ENCODE data around the gene UGGT2.
"Not testable (repeated sequence)": the region's sequence is repeated elsewhere in the genome, so short reads cannot be mapped to it uniquely, and the experiment has no call there.

Gene UGGT2

DNA sequence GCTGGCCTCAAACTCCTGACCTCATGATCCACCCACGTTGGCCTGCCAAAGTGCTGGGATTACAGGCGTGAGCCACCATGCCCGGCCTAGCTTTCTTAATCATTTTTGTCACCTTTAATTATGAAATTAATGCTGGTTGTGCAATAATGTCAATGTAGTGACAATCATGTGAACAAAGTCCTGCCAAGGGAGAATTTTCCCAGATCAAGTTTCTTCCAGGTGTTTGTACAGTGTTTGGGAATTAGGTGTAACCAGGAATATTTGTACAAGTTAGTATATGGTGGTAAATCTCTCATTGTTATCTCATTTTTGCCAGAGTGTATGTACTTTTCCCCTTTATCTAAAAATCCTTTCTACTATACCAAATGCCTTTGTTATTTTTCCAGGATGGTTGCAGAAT is 171.1 kb downstream of the UGGT2 start:
- DNase-seq: no peak

DNA sequence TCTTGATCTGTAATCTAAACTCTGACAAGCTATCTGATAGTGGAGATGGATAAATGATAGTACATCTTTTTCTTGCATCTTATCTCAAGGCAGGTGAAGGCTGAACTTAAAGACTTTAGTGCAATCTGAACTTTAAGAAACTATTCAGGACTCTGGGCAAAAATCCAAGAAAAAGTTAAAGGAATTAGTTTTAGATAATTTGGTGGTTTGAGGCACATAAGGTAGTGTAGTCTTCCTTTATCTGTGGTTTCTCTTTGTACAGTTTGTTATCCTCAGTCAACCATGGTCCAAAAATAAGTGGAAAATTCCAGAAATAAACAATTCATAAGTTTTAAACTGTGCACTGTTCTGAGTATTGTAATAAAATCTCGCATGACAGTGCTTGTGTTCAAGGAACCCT is 172.9 kb downstream of the UGGT2 start:
- DNase-seq: no peak

DNA sequence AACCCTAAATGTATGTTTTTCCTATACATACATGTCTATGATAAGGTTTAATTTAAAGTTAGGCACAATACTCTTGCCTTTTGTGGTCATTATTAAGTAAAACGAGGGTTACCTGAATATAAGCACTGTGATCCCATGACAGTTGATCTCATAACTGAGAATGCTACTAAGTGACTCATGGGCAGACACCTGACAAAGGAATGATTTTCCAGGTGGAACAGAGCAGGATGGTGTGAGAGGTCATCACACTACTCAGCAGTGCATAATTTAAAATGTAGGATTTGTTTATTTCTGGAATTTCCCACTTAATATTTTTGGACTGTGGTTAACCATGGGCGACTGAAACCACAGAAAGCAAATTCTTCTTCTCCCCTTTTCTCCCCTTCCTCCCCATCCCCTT is 178.9 kb downstream of the UGGT2 start:
- DNase-seq: no peak

DNA sequence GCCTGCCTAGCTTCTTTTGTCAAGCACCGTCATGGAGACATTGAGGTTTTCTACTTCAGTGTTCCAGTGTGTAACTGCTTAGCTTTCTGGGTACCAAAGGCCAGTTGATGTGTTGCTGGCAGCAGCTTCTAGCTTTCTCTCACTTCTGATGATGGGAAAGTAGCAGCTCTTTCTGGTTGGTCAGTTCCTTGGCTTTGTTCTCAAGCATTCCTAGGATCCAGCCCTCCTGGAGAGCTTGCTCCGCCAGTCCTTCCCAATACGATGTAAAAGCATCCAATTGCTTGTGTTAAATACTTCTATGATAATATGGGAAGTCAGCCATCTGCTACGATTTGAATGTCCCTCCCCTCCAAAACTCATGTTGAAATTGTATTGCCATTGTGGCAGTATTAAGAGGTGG is 182.8 kb downstream of the UGGT2 start:
- no peak for DNase-seq

DNA sequence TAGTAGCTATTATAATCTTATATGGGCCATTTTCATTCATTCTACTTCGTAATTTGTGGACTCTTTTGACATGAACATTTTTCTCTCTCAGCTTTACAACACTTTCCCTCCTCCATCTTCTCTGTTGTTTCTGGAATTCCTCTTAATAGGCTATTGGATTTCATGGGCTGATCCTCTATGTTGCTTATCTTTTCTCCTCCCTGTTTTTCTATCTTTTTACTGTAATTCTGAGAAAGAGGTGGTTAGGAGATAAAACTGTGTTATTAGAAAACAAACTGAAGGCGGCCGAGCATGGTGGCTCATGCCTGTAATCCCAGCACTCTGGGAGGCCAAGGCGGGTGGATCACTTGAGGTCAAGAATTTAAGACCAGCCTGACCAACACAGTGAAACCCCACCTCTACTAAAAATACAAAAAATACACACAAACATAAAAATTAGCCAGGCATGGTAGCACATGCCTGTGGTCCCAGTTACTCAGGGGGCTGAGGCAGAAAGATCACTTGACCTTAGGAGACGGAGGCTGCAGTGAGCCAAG is 188.1 kb downstream of the UGGT2 start:
- DNase-seq: no peak

DNA sequence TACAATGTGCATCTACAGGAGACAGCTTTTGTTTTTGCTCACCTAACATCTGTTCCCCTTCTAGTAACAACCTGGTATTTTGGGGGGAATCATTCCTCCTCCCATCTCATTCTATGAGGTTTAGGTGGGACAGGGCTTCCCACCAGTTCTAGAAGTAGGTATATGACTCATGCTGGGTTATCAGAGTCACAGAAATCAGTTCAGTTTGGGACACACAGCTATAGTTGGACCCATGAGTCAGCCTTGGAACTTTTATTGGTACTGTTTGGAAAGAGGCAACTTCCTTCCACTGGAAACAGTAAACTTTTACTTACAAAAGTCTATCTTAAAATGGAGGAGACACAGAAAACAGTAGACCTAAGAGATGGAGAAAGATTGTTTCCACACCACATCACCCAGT is 190.8 kb downstream of the UGGT2 start:
- no peak for DNase-seq

DNA sequence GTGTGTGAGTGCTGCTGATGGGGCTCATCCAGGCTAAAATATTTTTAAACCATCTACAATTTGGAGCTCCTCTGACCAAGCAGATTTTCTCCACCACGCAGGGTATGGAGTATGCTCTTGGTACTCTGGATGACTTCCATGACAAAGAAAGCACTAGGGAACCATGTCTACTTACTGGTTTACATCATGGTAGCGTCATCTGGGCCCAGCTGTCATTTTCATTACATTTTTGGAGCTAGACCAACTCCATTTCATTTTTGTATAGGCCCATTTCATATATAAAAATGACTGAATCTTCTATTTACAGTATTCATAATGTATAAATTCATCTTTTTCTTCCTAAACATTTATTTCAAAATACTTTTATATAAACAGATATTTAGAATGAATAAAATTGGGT is 191.9 kb downstream of the UGGT2 start:
- no peak for DNase-seq

DNA sequence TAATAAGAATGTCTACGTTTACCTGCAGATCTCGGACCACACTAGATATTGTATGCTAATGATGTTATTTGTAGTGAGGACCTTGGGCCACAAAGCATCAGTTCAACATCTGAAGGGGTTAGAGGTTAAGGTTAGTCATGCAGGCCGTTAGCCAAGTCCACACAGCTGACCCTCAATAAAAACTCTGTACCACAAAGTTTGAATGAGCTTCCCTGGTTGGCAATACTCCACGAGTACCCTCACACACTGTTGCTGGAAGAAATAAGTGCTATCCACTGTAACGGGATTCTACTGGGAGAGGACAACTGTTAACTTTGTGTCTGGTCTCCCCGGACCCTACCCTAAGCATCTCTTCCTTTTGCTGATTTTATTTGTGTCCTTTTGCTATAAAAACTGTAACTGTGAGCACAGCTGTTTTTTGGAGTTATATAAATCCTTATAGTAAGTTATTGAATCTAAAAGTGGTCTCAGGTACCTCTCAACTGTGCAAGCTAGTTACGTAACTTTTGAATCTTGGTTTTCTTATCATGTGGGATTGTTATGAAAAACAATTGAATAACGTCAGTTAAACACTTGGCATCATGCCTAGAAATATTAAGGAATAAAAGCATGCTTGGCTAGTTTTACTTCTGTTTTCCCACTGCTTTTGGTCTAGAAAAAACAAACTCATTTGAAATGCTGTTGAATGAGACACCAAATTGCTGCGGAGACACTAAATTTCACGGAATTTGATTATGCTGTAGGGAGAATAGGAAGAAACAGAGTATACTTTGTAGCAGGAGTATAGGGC is 194.7 kb downstream of the UGGT2 start:
- DNase-seq: no peak

DNA sequence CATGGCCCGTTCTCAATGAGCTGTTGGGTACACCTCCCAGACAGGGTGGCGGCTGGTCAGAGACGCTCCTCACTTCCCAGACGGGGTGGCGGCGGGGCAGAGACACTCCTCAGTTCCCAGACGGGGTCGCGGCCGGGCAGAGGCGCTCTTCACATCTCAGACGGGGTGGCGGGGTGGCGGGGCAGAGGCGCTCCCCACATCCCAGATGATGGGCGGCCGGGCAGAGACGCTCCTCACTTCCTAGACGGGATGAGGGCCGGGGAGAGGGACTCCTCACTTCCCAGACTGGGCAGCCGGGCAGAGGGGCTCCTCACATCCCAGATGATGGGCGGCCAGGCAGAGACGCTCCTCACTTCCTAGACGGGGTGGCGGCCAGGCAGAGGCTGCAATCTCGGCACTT is 207.5 kb downstream of the UGGT2 start:
- DNase-seq: not testable (repeated sequence)

DNA sequence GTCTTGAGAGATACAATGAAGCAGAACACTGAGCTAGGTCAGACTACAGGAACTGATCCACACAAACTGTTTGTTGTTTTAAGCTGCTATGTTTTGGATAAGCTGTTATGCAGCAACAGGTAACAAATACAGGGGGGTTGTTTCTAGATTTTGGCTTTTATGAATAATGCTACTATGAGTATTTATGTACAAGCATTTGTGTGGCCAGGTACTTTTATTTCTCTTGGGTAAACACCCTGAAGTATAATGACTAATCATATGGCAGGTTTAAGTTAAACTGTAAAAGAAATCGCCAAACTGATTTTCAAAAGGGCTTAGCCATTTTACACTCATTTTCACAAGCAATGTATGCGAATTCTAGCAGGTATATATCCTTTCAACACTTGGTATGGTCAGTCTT is 210.3 kb downstream of the UGGT2 start:
- DNase-seq: no peak

DNA sequence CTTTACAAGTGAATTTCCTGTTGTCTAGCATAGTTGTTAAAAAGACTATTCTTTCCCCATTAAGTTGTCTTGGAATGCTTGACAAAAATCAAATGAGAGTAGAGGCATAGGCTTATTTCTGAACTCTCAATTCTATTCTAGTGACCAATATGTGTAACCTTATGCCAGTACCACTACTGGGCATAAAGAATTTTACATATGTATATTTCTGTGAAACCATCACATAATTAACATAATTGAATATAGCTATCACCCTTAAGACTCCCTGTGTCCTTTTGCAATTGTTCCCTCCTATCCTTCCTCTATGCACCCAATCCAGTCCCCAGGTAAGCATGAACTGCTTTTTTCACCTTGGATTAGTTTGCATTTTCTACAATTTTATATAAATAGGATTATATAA is 211.3 kb downstream of the UGGT2 start:
- no peak for DNase-seq

DNA sequence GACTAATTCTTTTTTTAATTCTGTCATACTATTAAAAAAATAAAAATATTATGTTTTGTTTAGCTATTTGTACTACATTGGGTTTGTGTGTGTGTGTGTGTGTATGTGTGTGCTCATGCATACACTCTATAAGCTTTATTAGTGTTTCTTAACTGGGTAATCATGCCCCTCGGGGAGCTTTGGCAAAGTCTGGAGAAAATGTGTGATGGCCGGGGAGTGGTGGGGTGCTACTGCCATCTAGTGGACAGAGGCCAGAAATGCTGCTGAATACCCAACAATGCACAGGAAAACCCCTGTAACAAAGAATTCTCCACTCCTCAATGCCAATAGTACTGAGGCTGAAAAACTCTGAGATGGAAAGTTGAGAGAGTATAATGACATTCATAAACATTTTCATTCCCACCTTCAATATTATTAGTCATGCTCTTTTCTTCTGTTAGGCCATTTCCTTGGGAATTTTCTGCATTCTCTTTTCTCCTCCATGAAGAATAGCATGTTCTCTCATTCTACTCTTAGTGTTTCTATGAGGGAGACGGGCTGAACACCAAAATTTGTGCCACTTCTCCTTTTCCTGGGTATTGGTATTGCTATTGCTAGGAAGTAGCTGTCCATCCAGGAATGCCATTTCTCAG is 219.0 kb downstream of the UGGT2 start:
- DNase-seq: peak; percentile 7 to 38 (median 20)

DNA sequence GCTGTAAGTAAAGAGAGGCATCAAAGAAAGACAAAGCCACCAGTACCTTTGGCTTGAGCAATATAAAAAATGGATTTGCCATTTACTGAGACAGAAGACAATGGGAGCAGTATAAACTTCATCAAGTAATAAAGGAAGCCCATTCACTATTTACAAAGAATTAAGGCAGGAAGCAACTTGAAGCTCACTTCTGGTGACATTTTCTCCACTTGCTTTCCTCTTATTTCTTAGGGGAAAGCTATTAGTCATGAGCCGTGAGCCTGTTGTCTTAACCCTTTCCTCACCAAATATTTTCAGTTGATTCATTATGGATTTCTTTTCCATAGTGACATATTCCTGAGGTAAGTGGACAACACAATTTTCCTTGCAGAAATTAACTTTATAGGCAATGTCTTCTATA is 219.5 kb downstream of the UGGT2 start:
- DNase-seq: no peak

DNA sequence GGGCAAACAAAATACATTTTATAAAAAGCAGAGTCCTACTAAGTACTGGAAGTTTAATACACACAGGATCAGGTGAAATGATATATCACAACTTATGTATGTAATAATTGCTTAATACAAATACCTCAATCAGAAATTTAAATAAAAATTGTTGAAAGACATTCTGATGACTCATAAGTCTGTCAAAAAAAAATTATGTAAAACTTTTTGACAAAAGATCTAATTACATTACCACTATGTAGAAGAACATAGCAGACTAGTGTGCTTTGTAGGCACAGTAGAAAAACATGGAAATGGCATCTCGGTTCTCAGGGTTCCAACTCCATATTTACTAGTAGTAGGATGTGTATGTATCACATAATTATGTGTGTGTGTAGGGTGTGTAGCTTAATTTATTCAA is 220.1 kb downstream of the UGGT2 start:
- no peak for DNase-seq

DNA sequence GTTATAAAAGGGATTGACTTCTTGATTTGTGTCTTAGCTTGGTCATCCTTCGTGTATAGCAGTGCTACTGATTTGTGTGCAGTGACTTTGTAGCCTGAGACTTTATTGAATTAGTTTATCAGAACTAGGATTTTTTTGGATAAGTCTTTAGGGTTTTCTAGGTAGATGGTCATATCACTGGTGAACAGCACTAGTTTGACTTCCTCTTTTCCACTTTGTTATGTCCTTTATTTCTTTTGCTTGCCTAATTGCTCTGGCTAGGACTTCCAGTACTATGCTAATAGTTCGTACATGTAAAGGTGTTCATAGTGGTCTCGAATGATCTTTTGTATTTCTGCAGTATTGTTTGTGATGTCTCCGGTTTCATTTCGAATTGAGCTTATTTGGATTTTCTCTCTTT is 230.9 kb downstream of the UGGT2 start:
- no peak for DNase-seq

DNA sequence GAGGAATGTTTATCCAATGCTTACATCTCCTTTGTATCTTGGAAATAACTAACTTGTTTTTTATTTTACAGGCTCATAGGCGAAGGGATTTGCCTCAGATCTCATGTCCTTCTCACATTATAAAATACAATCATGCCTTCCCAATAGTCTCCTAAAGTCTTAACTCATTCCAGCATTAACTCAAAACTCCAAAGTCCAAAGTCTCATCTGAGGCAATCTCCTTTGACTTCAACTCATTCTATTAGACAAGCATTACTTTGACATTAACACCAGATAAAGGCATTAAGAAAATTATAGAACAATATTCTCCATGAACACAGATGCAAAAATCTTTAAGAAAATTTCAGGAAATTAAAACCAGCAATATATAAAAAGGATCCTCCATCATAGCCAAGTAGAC is 238.7 kb downstream of the UGGT2 start:
- no peak for DNase-seq

DNA sequence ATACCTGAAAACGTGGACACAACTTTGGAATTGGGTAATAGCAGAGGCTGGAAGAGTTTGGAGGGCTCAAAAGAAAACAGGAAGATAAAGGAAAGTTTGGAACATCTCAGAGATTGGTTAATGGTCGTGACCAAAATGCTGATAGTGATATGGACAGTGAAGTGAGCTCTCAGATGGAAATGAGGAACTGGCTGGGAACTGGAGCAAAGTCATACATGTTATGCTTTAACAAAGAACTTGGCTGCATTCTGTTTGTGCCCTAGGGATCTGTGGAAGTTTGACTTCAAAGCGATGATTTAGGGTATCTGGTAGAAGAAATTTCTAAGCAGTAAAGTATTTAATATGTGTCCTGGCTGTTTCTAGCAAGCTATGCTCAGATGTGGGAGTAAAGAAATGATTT is 240.1 kb downstream of the UGGT2 start:
- no peak for DNase-seq

DNA sequence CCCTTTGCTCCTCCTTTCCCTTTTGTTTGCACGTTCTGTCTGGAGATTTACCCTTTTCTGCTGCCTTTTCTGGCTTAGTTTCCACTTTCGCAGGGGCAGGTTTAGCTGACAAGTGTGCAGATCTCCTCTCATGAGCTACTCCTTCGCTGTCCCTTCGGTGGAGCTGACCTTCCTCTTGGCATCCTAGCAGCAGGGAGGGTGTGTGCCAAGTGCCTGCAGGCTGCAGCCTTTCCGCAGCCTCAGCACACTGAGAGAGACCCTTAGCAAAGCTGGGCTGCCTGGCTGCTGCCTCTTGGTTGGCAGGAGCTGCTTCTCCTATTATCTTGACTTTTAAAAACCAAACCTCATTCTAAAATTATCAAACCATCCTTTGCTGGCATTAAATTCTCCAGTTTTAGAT is 243.8 kb downstream of the UGGT2 start:
- no peak for DNase-seq

DNA sequence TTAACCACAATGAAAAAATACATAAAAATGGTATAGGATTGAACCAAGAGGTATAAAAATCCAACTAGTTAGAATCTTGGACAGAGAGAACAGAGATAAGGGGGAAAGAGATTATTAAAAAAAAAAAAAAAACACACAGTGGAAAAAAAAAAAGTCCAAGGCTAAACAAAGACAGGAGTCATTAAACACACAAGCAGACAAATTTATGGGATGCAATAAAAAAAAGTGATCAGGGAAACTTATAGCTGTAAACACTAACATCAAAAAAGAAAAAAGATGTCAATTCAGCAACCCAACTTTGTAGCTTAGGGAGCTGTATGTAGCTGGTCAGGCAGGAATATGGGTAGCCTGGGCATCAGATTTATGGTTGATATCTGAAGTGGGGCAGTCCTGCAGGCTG is 247.3 kb downstream of the UGGT2 start:
- DNase-seq: no peak

DNA sequence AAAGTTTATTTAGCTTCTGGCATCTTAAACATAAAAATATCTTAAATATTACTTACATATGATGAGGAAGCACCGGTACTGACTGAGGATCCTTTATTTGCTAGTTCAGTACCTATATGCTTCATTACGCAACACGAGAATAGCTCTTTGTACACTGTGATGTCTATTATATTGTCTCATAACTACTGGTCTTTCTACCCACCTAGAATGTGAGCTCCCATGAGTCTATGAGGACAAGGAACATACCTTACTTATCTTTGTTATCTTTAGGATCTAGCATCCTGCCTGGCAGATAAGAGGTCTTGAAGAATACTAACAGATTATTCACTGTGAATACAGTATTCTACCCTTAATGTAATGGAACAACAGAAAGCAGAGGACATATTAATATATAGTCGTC is 251.4 kb downstream of the UGGT2 start:
- DNase-seq: no peak

DNA sequence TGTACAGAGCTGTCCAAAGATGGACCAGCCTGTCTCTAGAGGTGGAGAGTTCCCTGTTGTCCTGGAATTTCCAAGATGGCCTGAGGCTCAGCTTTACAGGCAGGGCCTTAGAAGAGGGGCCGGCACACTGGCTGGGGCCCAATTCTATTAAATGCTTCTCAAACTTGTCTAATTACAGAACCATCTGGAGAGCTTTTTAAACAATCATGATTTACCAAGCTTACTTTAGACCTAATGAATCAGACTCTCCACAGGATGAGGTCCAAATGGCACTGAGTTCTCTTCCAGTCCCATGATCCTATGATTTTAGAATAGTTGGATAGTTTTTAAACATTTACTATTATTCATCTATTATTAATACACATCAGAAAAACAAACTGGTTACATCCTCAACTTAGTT is 252.8 kb downstream of the UGGT2 start:
- DNase-seq: no peak

DNA sequence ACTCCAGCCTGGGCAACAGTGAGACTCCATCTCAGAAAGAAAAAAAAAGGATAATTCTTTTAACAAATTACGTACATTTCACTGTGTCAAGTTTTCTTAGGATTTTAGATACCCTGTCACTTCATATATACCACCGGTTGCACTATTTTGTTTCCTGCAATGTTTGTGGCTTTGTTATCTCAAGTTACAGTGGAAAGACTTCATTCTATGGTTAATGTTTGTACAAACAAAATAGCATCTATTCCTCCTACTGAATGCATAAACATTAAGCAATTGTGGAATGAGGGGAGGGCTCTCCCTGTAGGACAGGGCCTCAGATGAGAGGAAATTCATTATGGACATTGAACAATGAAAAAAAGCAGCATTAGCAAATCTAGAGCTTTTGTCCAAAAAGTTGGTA is 256.2 kb downstream of the UGGT2 start:
- no peak for DNase-seq

DNA sequence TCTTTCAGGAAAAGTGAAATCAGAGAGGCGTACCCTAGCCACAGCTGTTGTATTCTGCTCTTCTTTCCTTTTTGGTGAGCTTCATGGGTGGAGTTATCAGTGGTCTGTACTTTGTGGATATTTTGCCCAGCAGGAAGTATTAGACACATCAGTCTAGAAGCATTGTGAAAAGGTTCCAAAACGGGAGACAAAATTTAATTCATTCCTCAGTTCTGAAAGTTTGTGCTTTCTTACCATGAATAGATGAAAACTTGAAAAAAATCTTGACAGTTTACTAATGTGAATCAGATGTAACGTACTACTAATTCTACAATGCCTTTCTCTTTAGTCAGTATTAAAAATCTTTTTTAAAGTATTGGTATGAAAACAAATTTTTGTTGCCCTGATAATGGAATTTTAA is 259.4 kb downstream of the UGGT2 start:
- no peak for DNase-seq

DNA sequence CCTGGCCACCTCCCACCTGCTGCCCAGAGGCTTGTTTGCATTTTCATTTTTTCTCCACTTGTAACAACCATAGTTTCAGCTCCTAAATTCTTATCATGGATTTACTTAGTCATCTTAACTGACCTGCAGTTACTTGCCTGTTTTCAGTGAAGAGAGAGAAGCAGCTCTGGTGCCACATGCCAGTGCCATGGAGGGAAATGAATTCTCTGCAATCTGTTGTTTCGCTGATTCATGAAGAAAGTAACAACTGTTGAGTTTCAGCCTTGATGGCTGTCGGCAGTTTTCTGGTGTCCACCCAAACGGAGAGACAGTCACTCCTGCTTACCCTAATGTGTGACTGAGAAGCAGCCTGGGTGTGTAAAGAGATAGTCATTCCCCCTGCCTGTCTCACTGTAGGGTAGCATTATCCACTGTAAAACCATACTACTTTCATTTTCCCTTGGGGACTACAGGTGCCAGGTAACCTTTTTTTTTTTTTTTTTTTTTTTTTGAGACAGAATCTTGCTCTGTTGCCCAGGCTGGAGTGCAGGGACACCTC is 260.1 kb downstream of the UGGT2 start:
- no peak for DNase-seq

All from activated naive CD4-positive, alpha-beta T cell (primary cell).